Suppressor macrophage treated with lipopolysaccharide for 4 hours (primary cell): ENCODE results near the gene POLG2.

Source experiments
- DNase-seq: peaks from one replicate; pipeline ENCODE4 v3.0.0-alpha.2; 2020

The POLG2 gene

GRCh38 chr17:64496786-64497564 lies at the start of gene POLG2:
Gene POLG2, minus strand, starts transcription at chr17:64497054. Its CDS starts 86 bp downstream, at chr17:64496968.
- DNase-seq = peak; percentile 95

- no peak for DNase-seq
These were observed 47.9 kb upstream of the POLG2 start for GRCh38 chr17:64544742-64545141.

- no peak for DNase-seq
These were observed 43.4 kb upstream of the POLG2 start for GRCh38 chr17:64540118-64540776.

- no peak for DNase-seq
These were observed 41.8 kb upstream of the POLG2 start for GRCh38 chr17:64538508-64539130.

- DNase-seq = no peak
These were observed 40.6 kb upstream of the POLG2 start for GRCh38 chr17:64537488-64537887.

GRCh38 chr17:64536913-64537312 lies 40.1 kb upstream of the POLG2 start:
- DNase-seq = no peak

- DNase-seq = no peak
These were observed 38.5 kb upstream of the POLG2 start for GRCh38 chr17:64535357-64535756.

- no peak for DNase-seq
These were observed 37.3 kb upstream of the POLG2 start for GRCh38 chr17:64534187-64534586.

- DNase-seq = no peak
These were observed 36.9 kb upstream of the POLG2 start for GRCh38 chr17:64533784-64534183.

- no peak for DNase-seq
These were observed 35.6 kb upstream of the POLG2 start for GRCh38 chr17:64532409-64532808.

- DNase-seq = no peak
These were observed 35.1 kb upstream of the POLG2 start for GRCh38 chr17:64531955-64532371.

- DNase-seq = no peak
These were observed 32.4 kb upstream of the POLG2 start for GRCh38 chr17:64529221-64529620.

GRCh38 chr17:64527914-64528313 lies 31.1 kb upstream of the POLG2 start:
- DNase-seq = no peak

- DNase-seq = no peak
These were observed 23.5 kb upstream of the POLG2 start for GRCh38 chr17:64520359-64520758.

- no peak for DNase-seq
These were observed 22.7 kb upstream of the POLG2 start for GRCh38 chr17:64519601-64520000.

GRCh38 chr17:64515829-64516228 lies 19.0 kb upstream of the POLG2 start:
- DNase-seq = no peak

- DNase-seq = no peak
These were observed 18.6 kb upstream of the POLG2 start for GRCh38 chr17:64515419-64515818.

- no peak for DNase-seq
These were observed 12.3 kb upstream of the POLG2 start for GRCh38 chr17:64509179-64509578.

GRCh38 chr17:64508683-64509082 lies 11.8 kb upstream of the POLG2 start:
- DNase-seq = no peak

GRCh38 chr17:64507413-64507782 lies 10.5 kb upstream of the POLG2 start:
- DNase-seq = peak; percentile 54

GRCh38 chr17:64506576-64507412 lies 9.9 kb upstream of the POLG2 start, which contains the start of gene CEP95:
Gene CEP95, plus strand, starts transcription at chr17:64506977. Its CDS starts 121 bp downstream, at chr17:64507098.
- DNase-seq = peak; percentile 97

GRCh38 chr17:64506201-64506575 lies 9.3 kb upstream of the POLG2 start, which contains the start of gene DDX5:
Gene DDX5, minus strand, starts transcription at chr17:64506289. Its CDS starts 170 bp downstream, at chr17:64506119.
- peak; percentile 99 for DNase-seq
